Measurements from ENCODE around the gene SMAP1.

The SMAP1 gene

DNA sequence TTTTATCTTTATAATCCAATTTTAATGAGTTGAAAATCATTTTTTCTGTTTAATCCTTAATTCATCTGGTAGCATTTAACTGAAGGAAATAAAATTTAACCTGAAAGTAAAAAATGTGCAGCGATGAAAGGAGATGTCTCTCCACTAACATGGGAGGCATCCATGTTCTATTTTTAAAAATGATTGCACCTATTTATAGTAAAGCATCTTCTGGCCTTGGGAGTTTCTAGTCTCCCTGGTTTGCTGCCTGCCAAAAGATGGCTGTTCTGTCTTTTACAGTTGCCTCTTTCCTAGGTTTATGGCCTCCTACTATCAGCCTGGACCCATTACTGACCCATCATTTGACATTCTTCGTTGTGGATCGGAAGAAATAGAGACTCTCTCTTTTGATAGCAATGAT is 146.2 kb downstream of the SMAP1 start:
- Histone ChIP-seq H3K27ac (ENCODE audit: low read length) (no peak overlapping the region), H3K4me1 (ENCODE audit: control insufficient read depth in 1 of 2, insufficient read depth in 2 of 2, low read length in 2 of 2) (no peaks in the 10 kb centered on the region), H3K9me3 (ENCODE audit: control insufficient read depth in 1 of 2, low read length in 2 of 2) (no peaks in the 10 kb centered on the region), H3K36me3 (ENCODE audit: control insufficient read depth in 1 of 2, insufficient read depth in 2 of 2, low read length in 2 of 2) (peaks cover 0 to 4% of the 10 kb centered on the region in 2 donors), H3K4me3 (ENCODE audit: low read depth in 1 of 2, low read length in 2 of 2) (no peak overlapping the region), H3K27me3 (ENCODE audit: low read depth, low read length) (no peaks in the 10 kb centered on the region)

DNA sequence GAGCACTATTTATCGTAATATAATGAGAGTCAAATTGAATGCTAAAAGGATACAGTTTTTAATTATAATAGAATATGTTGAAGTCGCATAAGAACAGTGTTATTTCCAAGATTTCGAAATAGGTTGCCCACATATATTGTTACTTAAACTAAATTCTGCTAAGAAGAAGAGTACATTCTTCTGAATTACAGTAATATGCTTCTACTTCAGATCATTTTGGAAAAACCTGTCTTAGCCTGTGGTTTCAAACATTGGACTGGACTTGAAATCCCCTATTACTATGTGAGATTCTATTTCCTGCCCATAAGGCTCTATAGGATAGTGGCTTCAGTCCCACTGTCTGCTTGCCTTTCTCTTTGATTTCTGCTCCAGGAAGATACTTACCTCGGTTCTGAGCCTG is 152.0 kb downstream of the SMAP1 start:
- Histone ChIP-seq H3K36me3 (ENCODE audit: control insufficient read depth in 1 of 2, insufficient read depth in 2 of 2, low read length in 2 of 2) (no peaks in the 10 kb centered on the region), H3K4me3 (ENCODE audit: low read depth in 1 of 2, low read length in 2 of 2) (no peak overlapping the region), H3K4me1 (ENCODE audit: control insufficient read depth in 1 of 2, insufficient read depth in 2 of 2, low read length in 2 of 2) (no peaks in the 10 kb centered on the region), H3K9me3 (ENCODE audit: control insufficient read depth in 1 of 2, low read length in 2 of 2) (no peaks in the 10 kb centered on the region), H3K27me3 (ENCODE audit: low read depth, low read length) (no peaks in the 10 kb centered on the region), H3K27ac (ENCODE audit: low read length) (no peak overlapping the region)

DNA sequence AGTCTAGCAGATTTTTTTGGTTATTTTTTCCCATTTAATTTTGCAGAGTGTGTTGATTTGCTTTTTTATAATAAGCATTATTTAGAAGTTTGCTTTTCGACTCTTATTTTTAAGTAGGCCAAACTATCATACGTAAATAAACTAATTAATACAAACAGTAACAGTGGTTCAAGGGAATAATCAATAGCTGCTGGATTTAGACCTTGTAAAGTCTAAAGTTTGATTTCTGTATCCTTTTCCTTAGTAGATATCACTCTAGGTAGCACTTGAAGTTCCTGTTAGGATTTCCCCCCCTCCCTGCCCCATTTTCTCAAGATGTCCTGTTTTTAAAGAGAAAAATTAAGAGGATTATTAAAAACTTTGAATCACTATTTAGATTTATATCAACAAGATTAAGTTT is 153.1 kb downstream of the SMAP1 start:
- Histone ChIP-seq H3K4me1 (ENCODE audit: control insufficient read depth in 1 of 2, insufficient read depth in 2 of 2, low read length in 2 of 2) (no peaks in the 10 kb centered on the region), H3K9me3 (ENCODE audit: control insufficient read depth in 1 of 2, low read length in 2 of 2) (no peaks in the 10 kb centered on the region)

DNA sequence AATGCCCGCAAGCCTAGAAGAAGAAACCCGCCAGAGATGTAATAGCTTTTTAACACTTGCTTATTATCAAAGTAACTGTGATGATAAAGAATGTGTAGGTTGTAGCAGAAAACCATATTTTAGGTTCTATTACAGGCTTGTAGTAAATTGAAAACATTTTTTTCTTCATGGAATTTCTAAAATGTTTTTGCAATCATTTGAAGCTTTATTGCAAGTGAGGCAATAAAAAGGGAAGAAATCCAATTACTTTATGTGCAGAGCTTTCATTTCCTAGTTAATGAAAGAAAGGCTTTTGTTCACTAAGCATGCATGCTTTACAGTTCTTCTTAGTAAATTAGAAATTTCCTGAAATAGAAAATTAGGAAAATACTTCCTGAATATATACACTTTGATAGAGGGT is 154.1 kb downstream of the SMAP1 start:
- H3K27ac ChIP-seq (ENCODE audit: low read length) = no peak overlapping the region
- H3K36me3 ChIP-seq (ENCODE audit: control insufficient read depth in 1 of 2, insufficient read depth in 2 of 2, low read length in 2 of 2) = no peaks in the 10 kb centered on the region
- H3K4me3 ChIP-seq (ENCODE audit: low read depth in 1 of 2, low read length in 2 of 2) = no peak overlapping the region
- H3K4me1 ChIP-seq (ENCODE audit: control insufficient read depth in 1 of 2, insufficient read depth in 2 of 2, low read length in 2 of 2) = no peaks in the 10 kb centered on the region
- H3K9me3 ChIP-seq (ENCODE audit: control insufficient read depth in 1 of 2, low read length in 2 of 2) = no peaks in the 10 kb centered on the region
- H3K27me3 ChIP-seq (ENCODE audit: low read depth, low read length) = no peaks in the 10 kb centered on the region

More for the DNA sequence above, 153.1 kb downstream of the SMAP1 start:
- Histone ChIP-seq H3K27ac (ENCODE audit: low read length) (no peak overlapping the region), H3K4me3 (ENCODE audit: low read depth in 1 of 2, low read length in 2 of 2) (no peak overlapping the region), H3K27me3 (ENCODE audit: low read depth, low read length) (no peaks in the 10 kb centered on the region), H3K36me3 (ENCODE audit: control insufficient read depth in 1 of 2, insufficient read depth in 2 of 2, low read length in 2 of 2) (no peaks in the 10 kb centered on the region)

DNA sequence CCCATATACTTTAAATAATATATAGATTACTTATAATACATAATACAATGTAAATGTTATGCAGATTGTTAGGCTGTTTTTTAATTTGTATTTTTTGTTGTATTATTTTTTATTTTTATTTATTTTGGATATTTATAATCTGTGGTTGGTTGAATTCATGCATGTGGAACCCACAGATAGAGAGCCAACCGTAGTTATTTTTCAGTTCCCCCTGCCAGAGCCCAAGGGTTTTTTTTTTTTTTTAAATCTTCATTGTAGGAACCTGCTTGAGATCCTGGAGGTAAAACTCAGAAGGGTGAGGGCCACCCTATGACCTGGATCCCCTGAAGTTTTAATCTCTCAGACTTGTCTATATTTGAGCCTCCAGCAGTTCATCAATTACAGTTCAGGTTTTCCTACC is 156.0 kb downstream of the SMAP1 start:
- H3K4me1 ChIP-seq (ENCODE audit: control insufficient read depth in 1 of 2, insufficient read depth in 2 of 2, low read length in 2 of 2) = no peaks in the 10 kb centered on the region
- H3K9me3 ChIP-seq (ENCODE audit: control insufficient read depth in 1 of 2, low read length in 2 of 2) = no peaks in the 10 kb centered on the region
- H3K36me3 ChIP-seq (ENCODE audit: control insufficient read depth in 1 of 2, insufficient read depth in 2 of 2, low read length in 2 of 2) = no peaks in the 10 kb centered on the region
- no peak overlapping the region for H3K4me3 ChIP-seq (ENCODE audit: low read depth in 1 of 2, low read length in 2 of 2)
- no peaks in the 10 kb centered on the region for H3K27me3 ChIP-seq (ENCODE audit: low read depth, low read length)
- no peak overlapping the region for H3K27ac ChIP-seq (ENCODE audit: low read length)

DNA sequence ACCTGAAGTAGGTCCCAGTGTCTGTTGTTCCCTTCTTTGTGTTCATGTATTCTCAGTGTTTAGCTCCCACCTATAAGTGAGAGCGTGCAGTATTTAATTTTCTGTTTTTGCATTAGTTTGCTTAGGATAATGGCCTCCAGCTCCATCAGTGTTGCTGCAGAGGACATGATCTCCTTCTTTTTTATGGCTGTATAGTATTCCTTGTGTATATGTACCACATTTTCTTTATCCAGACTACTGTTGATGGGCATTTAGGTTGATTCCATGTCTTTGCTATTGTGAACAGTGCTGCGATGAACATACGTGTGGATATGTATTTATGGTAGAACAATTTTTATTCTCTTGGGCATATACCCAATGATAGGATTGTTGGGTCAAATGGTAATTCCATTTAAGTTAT is 163.7 kb downstream of the SMAP1 start:
- Histone ChIP-seq H3K4me1 (ENCODE audit: control insufficient read depth in 1 of 2, insufficient read depth in 2 of 2, low read length in 2 of 2) (peaks cover 0 to 4% of the 10 kb centered on the region in 2 donors), H3K4me3 (ENCODE audit: low read depth in 1 of 2, low read length in 2 of 2) (no peak overlapping the region)

DNA sequence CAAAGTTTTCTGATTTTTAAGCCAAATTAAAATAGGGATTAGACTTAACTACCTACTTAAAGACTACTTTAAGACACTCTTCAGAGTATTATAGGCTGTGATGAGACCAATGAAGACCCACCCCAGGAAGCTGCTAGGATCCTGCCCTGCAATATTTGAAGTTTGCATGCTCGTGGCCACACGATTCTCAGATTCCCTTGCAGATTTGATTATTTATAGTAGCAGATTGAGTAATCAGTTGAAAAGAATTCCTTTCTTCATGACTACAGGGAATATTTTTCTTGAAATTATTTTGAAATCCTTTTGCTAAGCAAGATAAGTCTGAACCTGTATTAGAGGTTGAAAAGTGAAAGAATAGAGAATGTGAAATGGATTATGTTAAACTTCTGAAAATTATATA is 166.8 kb downstream of the SMAP1 start:
- Histone ChIP-seq H3K9me3 (ENCODE audit: control insufficient read depth in 1 of 2, low read length in 2 of 2) (no peaks in the 10 kb centered on the region), H3K27me3 (ENCODE audit: low read depth, low read length) (no peaks in the 10 kb centered on the region), H3K27ac (ENCODE audit: low read length) (no peak overlapping the region), H3K4me3 (ENCODE audit: low read depth in 1 of 2, low read length in 2 of 2) (no peak overlapping the region), H3K36me3 (ENCODE audit: control insufficient read depth in 1 of 2, insufficient read depth in 2 of 2, low read length in 2 of 2) (no peaks in the 10 kb centered on the region), H3K4me1 (ENCODE audit: control insufficient read depth in 1 of 2, insufficient read depth in 2 of 2, low read length in 2 of 2) (peaks cover 0 to 4% of the 10 kb centered on the region in 2 donors)

More for the DNA sequence above, 163.7 kb downstream of the SMAP1 start:
- Histone ChIP-seq H3K36me3 (ENCODE audit: control insufficient read depth in 1 of 2, insufficient read depth in 2 of 2, low read length in 2 of 2) (no peaks in the 10 kb centered on the region), H3K9me3 (ENCODE audit: control insufficient read depth in 1 of 2, low read length in 2 of 2) (no peaks in the 10 kb centered on the region), H3K27me3 (ENCODE audit: low read depth, low read length) (no peaks in the 10 kb centered on the region), H3K27ac (ENCODE audit: low read length) (no peak overlapping the region)

DNA sequence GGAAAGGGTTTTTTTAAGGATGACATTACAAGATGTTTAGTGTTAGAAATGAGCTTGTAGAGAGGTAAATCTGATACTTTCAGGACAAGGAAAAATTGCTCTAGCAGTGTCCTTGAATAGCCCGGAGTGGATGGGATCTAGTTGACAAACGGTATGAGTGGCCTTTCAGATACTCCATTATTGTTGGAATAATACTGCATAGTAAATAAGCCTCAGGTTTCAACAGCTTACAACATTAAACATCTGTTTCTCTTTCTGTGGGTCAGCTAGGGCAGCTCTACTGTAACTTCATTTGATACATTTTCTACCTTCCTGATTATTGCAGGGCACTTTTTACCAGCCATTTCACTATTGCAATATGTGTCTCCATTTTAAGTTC is 171.2 kb downstream of the SMAP1 start:
- Histone ChIP-seq H3K4me3 (ENCODE audit: low read depth in 1 of 2, low read length in 2 of 2) (no peak overlapping the region), H3K4me1 (ENCODE audit: control insufficient read depth in 1 of 2, insufficient read depth in 2 of 2, low read length in 2 of 2) (peaks cover 0 to 4% of the 10 kb centered on the region in 2 donors), H3K36me3 (ENCODE audit: control insufficient read depth in 1 of 2, insufficient read depth in 2 of 2, low read length in 2 of 2) (no peaks in the 10 kb centered on the region), H3K27ac (ENCODE audit: low read length) (no peak overlapping the region), H3K9me3 (ENCODE audit: control insufficient read depth in 1 of 2, low read length in 2 of 2) (no peaks in the 10 kb centered on the region), H3K27me3 (ENCODE audit: low read depth, low read length) (no peaks in the 10 kb centered on the region)

DNA sequence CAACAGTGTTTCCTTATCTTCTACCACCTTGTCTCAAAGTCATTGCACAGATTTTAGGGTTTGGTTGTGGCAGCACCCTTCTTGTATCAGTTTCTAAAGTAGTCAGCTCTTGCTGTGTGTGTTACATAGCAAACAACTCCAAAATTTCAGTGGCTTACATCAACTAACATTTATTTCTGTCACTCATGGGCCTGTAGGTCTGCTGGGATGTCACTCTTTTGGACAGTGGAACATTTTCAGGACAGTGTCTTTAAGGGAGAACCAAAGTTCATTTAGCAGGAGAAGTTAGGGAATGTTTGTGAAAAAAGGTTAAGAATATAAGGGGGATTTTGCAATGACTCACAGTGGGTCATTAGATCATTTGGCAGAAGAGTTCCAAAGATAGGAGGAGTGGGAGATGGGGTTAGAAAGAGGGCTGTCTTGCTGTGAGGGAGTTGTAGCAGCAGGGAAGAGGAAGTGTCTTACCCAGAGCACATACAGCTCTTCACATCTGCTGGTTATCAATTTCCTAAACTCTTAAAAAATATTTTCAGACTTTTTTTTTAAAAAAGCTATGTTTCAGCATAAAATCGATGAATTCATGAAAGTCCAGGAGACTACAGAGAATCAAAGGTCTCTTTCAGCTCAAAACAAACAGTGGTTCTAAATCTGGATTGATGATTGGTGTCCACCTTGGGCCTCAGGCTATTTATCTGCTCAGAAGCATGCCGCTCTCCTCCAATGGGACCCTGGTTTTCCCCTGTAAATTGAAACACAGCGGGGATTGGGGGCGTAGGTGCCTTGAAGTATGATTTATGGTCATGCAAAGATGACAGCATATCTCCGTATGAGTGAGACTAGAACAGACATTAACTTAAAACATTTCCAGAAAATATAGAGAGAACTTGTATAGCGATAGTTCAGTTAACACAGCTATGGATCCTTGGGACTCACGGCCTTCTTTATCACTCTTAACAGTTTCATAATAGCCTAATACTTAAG is 171.9 kb downstream of the SMAP1 start:
- no peak overlapping the region for H3K4me3 ChIP-seq (ENCODE audit: low read depth in 1 of 2, low read length in 2 of 2)
- H3K36me3 ChIP-seq (ENCODE audit: control insufficient read depth in 1 of 2, insufficient read depth in 2 of 2, low read length in 2 of 2) = no peaks in the 10 kb centered on the region
- H3K4me1 ChIP-seq (ENCODE audit: control insufficient read depth in 1 of 2, insufficient read depth in 2 of 2, low read length in 2 of 2) = peaks cover 0 to under 1% of the 10 kb centered on the region in 2 donors
- H3K27me3 ChIP-seq (ENCODE audit: low read depth, low read length) = no peaks in the 10 kb centered on the region
- no peak overlapping the region for H3K27ac ChIP-seq (ENCODE audit: low read length)
- no peaks in the 10 kb centered on the region for H3K9me3 ChIP-seq (ENCODE audit: control insufficient read depth in 1 of 2, low read length in 2 of 2)

DNA sequence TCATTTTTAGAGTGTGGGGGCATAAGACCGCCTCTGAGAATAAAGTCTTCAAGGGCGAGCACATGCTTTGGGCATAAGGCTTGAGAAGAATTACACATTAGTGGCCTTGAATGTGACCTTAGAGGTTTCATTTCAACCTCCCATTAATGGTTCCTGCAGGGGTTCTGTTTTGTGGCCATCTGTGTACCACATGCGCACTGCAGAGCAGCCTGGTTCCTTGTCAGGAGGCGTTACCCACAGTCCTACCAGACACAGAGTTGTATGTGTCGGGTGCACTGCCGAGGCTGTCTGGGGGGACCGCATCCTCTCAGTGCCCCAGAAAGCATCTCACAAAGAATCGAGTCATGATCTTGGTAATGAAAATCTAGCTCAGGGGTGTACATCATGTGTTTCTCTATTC is 173.4 kb downstream of the SMAP1 start:
- Histone ChIP-seq H3K36me3 (ENCODE audit: control insufficient read depth in 1 of 2, insufficient read depth in 2 of 2, low read length in 2 of 2) (peaks cover 0 to 3% of the 10 kb centered on the region in 2 donors), H3K27ac (ENCODE audit: low read length) (no peak overlapping the region), H3K4me3 (ENCODE audit: low read depth in 1 of 2, low read length in 2 of 2) (no peak overlapping the region), H3K9me3 (ENCODE audit: control insufficient read depth in 1 of 2, low read length in 2 of 2) (no peaks in the 10 kb centered on the region), H3K4me1 (ENCODE audit: control insufficient read depth in 1 of 2, insufficient read depth in 2 of 2, low read length in 2 of 2) (no peaks in the 10 kb centered on the region), H3K27me3 (ENCODE audit: low read depth, low read length) (no peaks in the 10 kb centered on the region)

DNA sequence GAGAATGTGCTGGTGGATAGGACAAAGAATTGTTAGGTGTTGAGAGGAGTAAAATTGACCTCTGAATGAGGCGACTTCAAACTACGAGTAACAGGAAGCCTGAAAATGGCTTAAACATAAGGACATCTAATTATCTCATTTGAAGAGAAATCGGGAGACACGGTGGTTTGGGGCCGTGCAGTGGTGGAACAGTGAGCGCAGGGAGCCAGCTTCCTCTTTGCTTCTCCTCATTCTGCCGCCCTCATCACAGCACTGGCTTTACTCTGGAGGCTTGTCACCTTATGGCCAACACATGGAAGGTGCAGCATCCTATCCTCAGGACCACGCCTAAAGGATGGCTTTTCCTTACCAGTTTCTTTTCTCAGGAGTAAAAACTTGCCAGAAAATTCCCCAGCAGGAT is 174.9 kb downstream of the SMAP1 start:
- Histone ChIP-seq H3K27ac (ENCODE audit: low read length) (no peak overlapping the region), H3K4me1 (ENCODE audit: control insufficient read depth in 1 of 2, insufficient read depth in 2 of 2, low read length in 2 of 2) (no peaks in the 10 kb centered on the region), H3K36me3 (ENCODE audit: control insufficient read depth in 1 of 2, insufficient read depth in 2 of 2, low read length in 2 of 2) (peaks cover 0 to 8% of the 10 kb centered on the region in 2 donors), H3K27me3 (ENCODE audit: low read depth, low read length) (no peaks in the 10 kb centered on the region), H3K4me3 (ENCODE audit: low read depth in 1 of 2, low read length in 2 of 2) (no peak overlapping the region), H3K9me3 (ENCODE audit: control insufficient read depth in 1 of 2, low read length in 2 of 2) (no peaks in the 10 kb centered on the region)
